NOMO-1 treated with dmso at 0.1 percent for 144 hours (cell line): Measurements from ENCODE around the gene RAB40A.
"Not testable (repeated sequence)": the region's sequence is repeated elsewhere in the genome, so short reads cannot be mapped to it uniquely, and the experiment has no call there.

ENCODE experiments used
- DNase-seq: peaks from one replicate; lab custom pipeline; 2025; ENCODE audit not compliant: unreplicated experiment; lab: John Stamatoyannopoulos, UW

Gene RAB40A

GRCh38 chrX:103524747-103525146 lies 5.5 kb upstream of the RAB40A start:
- DNase-seq = no peak

- no peak for DNase-seq
These were observed 4.3 kb upstream of the RAB40A start for GRCh38 chrX:103523605-103524004.

GRCh38 chrX:103520386-103520785 lies 1.1 kb upstream of the RAB40A start:
- no peak for DNase-seq

GRCh38 chrX:103518571-103518970 lies 718 bp downstream of the RAB40A start:
- no peak for DNase-seq

DNA sequence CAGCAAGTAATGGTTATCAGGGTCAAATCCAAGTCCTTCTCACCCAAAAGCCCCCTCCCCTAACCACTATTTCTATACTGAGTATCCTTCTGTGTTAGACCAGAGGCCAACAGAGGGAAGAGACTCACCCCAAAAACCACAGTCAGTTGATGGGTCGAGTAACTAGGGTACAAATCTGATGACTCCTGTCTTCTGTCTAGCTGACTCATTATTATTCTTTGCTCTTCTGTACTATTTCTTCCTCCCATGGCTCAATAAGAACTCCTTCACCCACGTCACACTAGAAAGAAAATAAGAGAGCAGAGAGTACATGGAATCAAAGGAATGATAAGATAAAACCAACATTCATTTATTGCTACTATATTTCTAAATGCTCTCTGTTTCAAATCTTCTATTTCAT lies 2.0 kb downstream of the RAB40A start:
- DNase-seq = no peak

GRCh38 chrX:103513476-103514108 lies 5.7 kb downstream of the RAB40A start:
- DNase-seq = no peak

DNA sequence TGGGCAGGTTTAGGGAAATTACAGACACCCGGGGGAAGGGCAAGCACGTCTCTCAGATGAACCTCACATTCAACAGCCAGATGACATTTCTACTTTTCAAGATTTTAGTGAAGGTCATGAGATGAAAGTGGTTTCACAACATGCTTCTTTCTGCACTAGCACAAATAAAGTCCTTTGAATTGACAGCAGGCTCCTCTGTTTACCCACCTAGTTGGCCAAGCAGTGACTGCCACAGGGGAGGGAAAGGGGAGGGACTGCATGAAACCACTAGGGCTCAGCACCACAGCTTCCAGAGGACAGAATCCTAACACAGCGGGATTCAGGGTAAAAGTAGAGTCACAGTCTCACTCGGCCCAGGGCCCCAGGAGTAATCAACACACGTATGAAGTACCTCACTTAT lies 6.2 kb downstream of the RAB40A start:
- no peak for DNase-seq

DNA sequence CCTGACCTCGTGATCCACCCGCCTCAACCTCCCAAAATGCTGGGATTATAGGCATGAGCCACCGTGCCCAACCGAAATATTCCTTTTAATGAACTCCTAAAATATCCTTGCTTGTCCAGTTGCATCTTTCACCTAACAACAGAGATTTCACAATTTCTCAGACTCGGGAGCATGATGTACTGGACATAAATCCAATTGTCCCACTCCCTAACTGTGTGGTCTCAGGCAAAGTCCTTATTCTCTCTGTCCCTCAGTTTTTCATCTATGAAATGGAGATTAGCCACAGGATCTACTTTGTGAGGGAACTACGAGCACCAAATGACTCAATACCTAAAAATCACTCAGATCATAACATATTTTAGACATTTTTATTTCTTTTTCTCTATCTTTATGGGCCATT lies 9.3 kb downstream of the RAB40A start:
- no peak for DNase-seq

GRCh38 chrX:103503853-103504207 lies 15.5 kb downstream of the RAB40A start:
- DNase-seq = no peak

DNA sequence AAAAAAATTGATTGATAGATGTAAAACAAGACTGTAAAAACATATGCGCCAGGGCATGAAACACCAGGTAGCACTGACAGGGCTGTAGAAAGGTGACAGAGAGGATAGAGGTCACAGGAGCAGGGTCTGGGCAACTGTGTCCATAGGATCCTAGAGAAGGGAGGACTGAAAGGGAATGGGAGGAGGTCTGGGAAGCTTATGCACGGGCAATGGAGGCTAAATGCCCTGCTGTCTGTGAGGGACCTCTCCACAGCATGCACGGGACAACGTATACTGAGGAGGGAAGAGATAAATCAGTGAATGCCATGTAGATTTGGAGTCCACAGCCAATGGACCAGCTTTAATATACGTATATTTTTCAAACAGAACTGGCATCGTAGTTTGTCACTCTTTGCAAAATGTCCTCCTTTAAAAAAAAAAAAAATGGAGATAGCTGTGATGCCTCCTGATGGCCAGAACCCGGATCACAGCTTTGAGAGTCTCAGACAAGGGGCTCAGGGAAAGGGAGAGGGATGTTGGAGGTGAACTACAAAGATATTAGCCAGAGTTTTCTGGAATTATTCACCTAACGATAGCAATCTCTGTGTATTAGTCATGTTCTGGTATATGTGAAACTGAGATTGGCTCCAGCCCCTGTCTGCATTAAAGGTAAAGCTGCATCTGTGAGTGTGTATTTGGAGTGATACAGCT lies 16.0 kb downstream of the RAB40A start:
- DNase-seq = no peak

GRCh38 chrX:103498786-103499185 lies 20.5 kb downstream of the RAB40A start:
- DNase-seq = no peak

- no peak for DNase-seq
These were observed 23.5 kb downstream of the RAB40A start for GRCh38 chrX:103495786-103496185.

DNA sequence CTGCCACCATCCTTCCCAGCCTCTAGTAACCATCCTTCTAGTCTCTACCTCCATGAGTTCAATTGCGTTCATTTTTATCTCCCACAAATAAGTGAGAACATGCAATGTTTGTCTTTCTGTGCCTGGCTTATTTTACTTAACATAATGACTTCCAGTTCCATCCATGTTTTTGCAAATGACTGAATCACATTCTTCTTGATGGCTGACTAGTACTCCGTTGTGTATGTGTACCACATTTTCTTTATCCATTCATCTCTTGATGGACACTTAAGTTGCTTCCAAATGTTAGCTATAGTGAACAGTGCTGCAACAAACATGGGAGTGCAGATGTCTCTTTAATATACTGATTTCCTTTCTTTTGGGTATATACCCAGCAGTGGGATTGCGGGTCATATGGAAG lies 25.7 kb downstream of the RAB40A start:
- DNase-seq = not testable (repeated sequence)

DNA sequence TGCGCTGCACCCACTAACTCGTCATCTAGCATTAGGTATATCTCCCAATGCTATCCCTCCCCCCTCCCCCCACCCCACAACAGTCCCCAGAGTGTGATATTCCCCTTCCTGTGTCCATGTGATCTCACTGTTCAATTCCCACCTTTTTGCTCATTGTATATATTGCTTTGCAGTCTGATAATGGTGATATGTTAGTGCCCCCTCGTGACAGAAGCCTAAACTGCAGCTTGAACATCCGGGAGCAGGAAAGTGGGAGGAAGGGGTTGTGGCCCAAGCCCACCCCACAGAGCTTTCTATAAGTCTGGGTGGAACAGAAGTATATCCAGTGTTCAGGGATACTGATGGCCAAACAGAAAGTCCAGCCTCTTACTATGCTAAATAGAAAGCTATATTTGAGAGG lies 29.6 kb downstream of the RAB40A start:
- not testable (repeated sequence) for DNase-seq

GRCh38 chrX:103488794-103489193 lies 30.5 kb downstream of the RAB40A start:
- no peak for DNase-seq

DNA sequence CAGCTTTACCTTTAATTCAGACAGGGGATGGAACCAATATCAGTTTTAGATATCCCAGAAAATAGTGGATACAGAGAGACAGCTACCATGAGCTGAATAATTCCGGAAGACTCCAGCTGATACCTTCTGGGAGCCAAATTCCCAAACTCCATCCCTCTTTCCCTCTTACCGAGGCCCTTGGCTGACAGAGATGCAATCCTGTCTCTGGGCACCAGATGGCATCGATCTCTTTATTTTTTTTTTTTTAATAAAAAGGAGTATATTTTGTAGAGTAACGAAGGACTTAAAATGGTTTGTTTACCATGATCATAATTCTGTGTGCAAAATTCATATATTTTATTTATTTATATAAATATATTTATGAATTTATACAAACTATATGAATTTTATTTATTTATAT lies 31.0 kb downstream of the RAB40A start:
- DNase-seq = no peak

DNA sequence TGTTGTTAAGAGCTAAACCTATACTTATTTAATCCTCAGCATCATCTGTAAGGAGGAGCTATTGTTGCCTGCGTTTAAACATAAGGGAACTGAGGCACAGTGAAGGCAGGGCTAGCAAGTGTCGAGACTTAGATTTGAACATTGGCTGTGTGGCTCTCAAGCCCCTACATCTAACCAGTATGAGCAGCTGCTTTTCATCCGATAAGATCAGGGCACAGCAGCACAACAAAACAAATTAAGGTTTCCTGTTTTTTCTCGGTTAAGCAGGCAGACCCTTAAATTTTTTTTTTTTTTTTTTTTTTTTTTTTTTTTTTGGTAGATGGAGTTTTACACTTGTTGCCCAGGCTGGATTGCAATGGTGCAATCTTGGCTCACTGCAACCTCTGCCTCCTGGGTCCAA lies 35.6 kb downstream of the RAB40A start:
- no peak for DNase-seq

- DNase-seq = no peak
These were observed 38.8 kb downstream of the RAB40A start for GRCh38 chrX:103480526-103480925.

- DNase-seq = no peak
These were observed 41.8 kb downstream of the RAB40A start for GRCh38 chrX:103477496-103477895.

DNA sequence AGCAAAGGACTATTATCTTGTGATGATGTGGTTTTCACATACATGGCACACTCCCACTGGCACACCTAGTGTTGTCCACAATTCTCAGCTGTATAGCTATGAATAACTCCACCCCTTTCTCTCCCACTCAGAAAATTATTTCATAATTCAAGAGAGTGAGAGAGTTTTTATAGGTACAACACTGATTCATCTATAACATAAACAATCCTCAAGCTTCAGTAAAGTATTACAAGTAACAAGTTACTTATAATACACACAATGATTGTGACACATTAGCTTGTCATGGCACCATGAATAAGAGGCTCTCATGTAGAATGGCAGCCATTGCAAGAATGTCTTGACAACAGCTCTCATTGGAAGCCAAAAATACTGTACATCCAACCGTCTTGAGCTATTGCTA lies 43.9 kb downstream of the RAB40A start:
- no peak for DNase-seq

DNA sequence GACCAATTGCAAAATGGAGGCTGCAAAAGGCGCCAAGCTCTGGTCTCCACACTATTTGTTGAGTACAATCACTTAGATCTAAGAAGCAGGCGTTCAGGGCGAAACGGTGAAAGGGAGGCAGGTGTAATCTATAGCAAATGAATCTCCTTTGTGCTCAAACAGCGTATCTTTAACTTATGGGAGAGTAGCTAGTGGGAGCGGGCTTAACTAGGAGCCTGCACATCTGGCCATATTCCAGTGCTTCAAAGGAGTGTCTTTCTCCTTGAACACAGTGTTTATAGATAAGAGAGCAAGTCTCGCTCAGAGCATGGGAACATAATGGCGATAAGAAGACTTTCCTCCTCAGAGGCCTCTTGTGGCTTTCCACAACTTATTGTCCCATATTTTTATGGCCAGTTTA lies 49.3 kb downstream of the RAB40A start:
- not testable (repeated sequence) for DNase-seq

- DNase-seq = no peak
These were observed 51.4 kb downstream of the RAB40A start for GRCh38 chrX:103467887-103468286.

DNA sequence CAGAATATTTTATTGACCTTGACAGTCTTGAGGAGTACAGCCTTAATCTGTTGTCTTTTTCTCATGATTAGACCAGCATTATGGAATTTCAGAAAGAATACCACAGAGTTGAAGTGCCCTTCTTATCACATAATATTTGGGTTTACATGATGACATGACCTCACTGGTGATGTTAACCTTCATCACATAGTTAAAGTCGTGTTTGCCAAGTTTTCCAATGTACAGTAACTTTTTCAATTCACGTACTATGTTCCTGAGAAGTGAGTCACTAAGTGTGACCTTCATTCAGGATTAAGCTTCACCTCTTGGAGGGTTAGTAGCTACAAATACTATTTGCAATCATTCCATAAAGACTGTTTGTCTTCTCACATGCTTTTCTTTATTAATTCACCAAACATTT lies 52.1 kb downstream of the RAB40A start:
- DNase-seq = no peak
